ENCODE results near the gene TGFB1I1. TPM values are rescaled to one million over a fixed set of nuclear protein-coding genes. Genes with fewer than 3 reads are reported as not detected.

The TGFB1I1 gene
- total RNA-seq, 4 donors from 2014 or later = 15.1 to 34.1 (median 22.7) TPM

DNA sequence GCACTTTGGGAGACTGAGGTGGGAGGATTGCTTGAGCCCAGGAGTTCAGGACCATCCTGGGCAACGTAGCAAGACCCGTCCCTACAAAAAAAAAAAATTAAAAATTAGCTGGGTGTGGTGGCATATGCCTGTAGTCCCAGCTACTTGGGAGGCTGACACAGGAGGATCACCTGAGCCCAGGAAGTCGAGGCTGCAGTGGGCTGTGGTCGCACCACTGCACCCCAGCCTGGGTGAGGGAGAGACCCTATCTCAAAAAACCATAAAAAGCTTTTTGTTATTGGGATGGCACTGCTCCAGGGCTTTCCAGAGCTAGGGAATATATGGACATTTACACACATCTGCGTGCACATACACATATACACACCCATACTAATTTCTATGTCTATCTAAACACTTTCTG, 20.8 kb upstream of the TGFB1I1 start:
- intact Hi-C loops (cut with DNase I; ENCODE audit: low total_unique reads) = no loop called here
- DNase-seq (ENCODE audit: low spot score in 2 of 2) = peak in 1 of 2 donors; percentile 64
- TF ChIP-seq, protein P1, sequence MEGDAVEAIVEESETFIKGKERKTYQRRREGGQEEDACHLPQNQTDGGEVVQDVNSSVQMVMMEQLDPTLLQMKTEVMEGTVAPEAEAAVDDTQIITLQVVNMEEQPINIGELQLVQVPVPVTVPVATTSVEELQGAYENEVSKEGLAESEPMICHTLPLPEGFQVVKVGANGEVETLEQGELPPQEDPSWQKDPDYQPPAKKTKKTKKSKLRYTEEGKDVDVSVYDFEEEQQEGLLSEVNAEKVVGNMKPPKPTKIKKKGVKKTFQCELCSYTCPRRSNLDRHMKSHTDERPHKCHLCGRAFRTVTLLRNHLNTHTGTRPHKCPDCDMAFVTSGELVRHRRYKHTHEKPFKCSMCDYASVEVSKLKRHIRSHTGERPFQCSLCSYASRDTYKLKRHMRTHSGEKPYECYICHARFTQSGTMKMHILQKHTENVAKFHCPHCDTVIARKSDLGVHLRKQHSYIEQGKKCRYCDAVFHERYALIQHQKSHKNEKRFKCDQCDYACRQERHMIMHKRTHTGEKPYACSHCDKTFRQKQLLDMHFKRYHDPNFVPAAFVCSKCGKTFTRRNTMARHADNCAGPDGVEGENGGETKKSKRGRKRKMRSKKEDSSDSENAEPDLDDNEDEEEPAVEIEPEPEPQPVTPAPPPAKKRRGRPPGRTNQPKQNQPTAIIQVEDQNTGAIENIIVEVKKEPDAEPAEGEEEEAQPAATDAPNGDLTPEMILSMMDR (IDR thresholded peaks at IDR 0.05) = no peak
- no peak for TF ChIP-seq POLR2A (IDR thresholded peaks at IDR 0.05)

DNA sequence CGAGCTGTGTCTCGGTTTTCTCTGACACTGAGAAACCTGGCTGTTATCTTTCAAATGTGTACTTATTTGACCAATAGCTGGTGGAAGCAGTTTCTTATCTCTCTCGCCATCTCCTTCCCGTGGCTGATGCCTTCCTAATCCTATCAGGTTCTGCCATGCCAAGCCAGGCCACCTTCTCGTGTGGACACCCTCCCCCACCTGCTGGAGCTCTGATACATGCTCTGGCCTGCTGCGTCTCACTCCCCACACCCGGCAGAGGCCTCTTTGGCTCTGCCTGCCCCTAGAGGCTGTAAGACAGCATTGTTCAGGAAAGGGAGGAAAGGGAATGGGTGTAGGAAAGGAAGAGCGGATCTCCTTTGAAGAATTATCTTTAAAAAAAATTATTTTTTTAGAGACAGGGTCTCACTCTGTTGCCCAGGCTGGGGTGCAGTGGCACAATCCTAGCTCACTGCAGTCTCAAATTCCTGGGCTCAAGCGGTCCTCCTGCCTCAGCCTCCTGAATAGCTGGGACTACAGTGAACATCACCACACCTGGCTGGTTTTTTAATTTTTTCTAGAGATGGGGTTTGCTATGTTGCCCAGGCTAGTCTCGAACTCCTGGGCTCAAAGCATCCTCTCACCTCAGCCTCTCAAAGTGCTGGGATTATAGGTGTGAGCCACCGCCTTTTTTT, 20.1 kb upstream of the TGFB1I1 start:
- peak in 1 of 2 donors; percentile 88 for DNase-seq (ENCODE audit: low spot score in 2 of 2)
- intact Hi-C loops (cut with DNase I; ENCODE audit: low total_unique reads) = no loop called here
- WGBS, 2 donors = 42 to 43% methylated on average over 11 of the region's 11 CpGs
- TF ChIP-seq, protein P1 (IDR thresholded peaks at IDR 0.05) = peak in 1 of 3 donors; percentile 28
- no peak for TF ChIP-seq POLR2A (IDR thresholded peaks at IDR 0.05)
- H3K4me3 ChIP-seq (ENCODE audit: low read depth, poor library complexity, severe bottlenecking) = no peak overlapping the region

More for the DNA sequence above, 20.8 kb upstream of the TGFB1I1 start:
- 68 to 73% methylated on average over 5 of the region's 5 CpGs for WGBS, 2 donors
- H3K4me3 ChIP-seq (ENCODE audit: low read depth, poor library complexity, severe bottlenecking) = no peak overlapping the region

DNA sequence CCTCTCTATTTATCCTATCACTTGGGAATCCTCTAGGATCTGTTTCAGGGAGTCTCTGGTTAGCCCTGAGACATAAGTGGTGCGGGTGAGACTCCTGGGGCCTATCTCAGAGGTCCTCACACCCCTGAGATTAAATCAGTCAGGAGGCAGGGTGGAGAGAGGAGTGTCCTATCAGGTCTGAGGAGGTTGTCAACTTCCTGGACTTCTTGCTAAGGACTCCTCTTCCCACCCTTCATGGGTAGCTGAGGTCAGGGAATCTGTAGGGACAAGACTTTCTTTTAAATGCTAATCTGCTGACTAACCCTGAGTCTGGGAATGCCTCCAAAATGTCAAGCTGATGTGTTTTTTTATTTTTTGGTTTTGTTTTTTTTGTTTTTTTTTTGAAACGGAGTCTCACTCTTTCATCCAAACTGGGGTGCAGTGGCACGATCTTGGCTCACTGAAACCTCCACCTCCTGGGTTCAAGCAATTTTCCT, 19.3 kb upstream of the TGFB1I1 start:
- DNase-seq (ENCODE audit: low spot score in 2 of 2) = peak in 1 of 2 donors; percentile 75
- no peak overlapping the region for H3K4me3 ChIP-seq (ENCODE audit: low read depth, poor library complexity, severe bottlenecking)
- WGBS, 2 donors = 20 to 27% methylated on average over 3 of the region's 3 CpGs
- intact Hi-C loops (cut with DNase I; ENCODE audit: low total_unique reads) = no loop called here
- TF ChIP-seq POLR2A (IDR thresholded peaks at IDR 0.05) = no peak
- TF ChIP-seq, protein P1 (IDR thresholded peaks at IDR 0.05) = no peak

DNA sequence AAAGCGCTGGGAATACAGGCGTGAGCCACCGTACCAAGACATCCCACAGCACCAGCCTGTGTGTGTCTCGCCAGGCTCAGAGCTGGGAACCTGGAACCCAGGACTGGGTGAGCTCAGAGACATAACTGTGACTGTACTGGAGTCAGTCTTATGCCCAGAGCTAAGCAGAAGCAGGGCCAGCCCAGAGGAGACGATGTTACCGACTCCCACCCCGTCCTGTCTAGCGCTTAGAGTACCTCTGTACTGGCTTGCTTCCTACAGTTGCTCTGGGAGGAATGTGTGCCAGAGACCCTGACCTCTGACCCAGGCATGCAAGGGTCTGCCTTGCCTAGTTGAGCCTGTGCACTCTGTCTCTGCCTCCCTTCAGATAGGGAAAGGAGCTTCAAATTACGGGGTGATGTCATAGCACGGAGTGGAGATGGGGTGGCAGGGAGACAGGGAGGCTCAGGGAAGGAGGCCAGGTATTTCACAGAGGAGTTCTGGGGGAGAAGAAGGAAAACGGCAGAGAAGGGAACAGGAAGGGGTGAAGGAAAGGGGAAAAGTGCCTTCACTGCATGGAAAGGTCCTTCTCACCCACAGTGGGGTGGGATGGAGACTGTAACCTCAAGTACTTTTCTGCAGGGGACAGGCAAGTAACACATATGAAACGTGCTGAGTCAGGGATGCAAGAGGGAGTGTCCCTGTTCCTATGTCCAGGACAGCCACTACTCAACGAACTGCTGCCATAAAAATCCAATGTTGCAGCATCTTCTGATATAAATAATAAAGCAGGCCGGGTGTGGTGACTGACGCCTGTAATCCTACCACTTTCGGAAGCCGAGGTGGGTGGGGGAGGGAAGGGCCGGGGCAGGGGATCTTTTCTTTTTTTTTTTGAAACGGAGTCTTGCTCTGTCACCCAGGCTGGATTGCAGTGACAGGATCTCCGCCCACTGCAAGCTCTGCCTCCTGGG, 18.4 kb upstream of the TGFB1I1 start:
- 23 to 29% methylated on average over 20 of the region's 20 CpGs for WGBS, 2 donors
- DNase-seq (ENCODE audit: low spot score in 2 of 2) = peak; percentile 80 to 88
- H3K4me3 ChIP-seq (ENCODE audit: low read depth, poor library complexity, severe bottlenecking) = no peak overlapping the region
- TF ChIP-seq, protein P1 (IDR thresholded peaks at IDR 0.05) = no peak
- no peak for TF ChIP-seq POLR2A (IDR thresholded peaks at IDR 0.05)
- intact Hi-C loops (cut with DNase I; ENCODE audit: low total_unique reads) = no loop called here

DNA sequence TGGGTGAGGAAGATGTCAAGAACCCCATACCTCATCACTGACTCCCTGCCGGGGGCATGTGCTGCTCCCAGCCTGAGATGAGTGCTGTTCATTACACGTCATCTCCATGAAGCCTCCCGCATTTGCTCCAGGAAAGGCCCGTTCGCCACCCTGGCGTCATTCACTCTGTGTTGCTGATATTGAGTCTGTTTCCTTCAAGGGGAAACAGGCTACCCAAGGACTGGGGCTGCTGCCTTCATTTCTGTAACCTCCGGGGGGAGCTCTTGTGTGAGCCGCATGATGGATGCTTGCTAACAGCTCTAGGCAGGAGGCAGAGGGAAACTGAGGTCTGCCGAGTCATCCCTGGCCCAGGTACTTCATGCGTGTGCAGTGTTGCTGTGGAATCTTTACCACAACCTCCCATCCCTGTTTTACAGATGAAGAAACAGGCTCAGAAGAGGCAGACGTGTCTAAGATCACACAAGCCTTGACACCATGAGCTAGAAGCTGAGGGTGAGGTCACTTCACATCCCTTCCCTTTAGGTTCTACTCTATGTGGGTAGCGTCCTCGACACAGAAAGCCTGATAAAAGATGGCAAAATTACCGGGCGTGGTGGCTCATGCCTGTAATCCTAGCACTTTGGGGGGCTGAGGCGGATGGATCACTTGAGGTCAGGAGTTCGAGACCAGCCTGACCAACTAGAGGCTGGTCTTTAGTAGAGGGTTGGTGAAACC, 16.2 kb upstream of the TGFB1I1 start:
- TF ChIP-seq, protein P1 (IDR thresholded peaks at IDR 0.05) = no peak
- no peak for TF ChIP-seq POLR2A (IDR thresholded peaks at IDR 0.05)
- 65 to 74% methylated on average over 17 of the region's 17 CpGs for WGBS, 2 donors
- no peak overlapping the region for H3K4me3 ChIP-seq (ENCODE audit: low read depth, poor library complexity, severe bottlenecking)

More for the DNA sequence above, 16.2 kb upstream of the TGFB1I1 start:
- no peak for DNase-seq (ENCODE audit: low spot score in 2 of 2)
- intact Hi-C loops (cut with DNase I; ENCODE audit: low total_unique reads) = no loop called here

All from lower leg skin (tissue), 4 donors.